Activated naive CD8-positive, alpha-beta T cell treated with anti-CD3 and anti-CD28 coated beads, Interleukin-2, amount 10 ng/mL, durations not matched to agents 7 days and 5 days (primary cell): ENCODE measurements around the gene C7orf33. TPM values are rescaled to one million over a fixed set of nuclear protein-coding genes. Genes with fewer than 3 reads are reported as not detected.

Experiments
- ATAC-seq: fragments of 150-1000 bp; cut with Tn5 transposase; one replicate; pipeline ENCODE4 v1.10.0; 2021; ENCODE audit warnings: low read depth, moderate library complexity
- POLR2A ChIA-PET: fragments of 350-600 bp; sonication (Branson Sonifier 250); formaldehyde crosslinking; loops from one replicate; lab custom pipeline; 2021; ENCODE audit warnings: antibody characterized with exemption; lab: Charles Lee
- DNase-seq: peaks from one replicate; pipeline ENCODE4 v3.0.0; 2021
- H3K27ac Mint-ChIP-seq: one replicate; pipeline ENCODE4 v1.8.0; 2022; ENCODE audit warnings: mild to moderate bottlenecking, mixed read lengths
- H3K27me3 Mint-ChIP-seq: one replicate; pipeline ENCODE4 v1.8.0; 2022; ENCODE audit warnings: mild to moderate bottlenecking, moderate library complexity, mixed read lengths
- H3K36me3 Mint-ChIP-seq: one replicate; pipeline ENCODE4 v1.8.0; 2021; ENCODE audit warnings: mild to moderate bottlenecking, mixed read lengths
- H3K4me1 Mint-ChIP-seq: one replicate; pipeline ENCODE4 v1.8.0; 2021; ENCODE audit warnings: mixed read lengths
- H3K4me3 Mint-ChIP-seq: one replicate; pipeline ENCODE4 v1.8.0; 2022; ENCODE audit warnings: mild to moderate bottlenecking, moderate library complexity, mixed read lengths
- H3K9me3 Mint-ChIP-seq: one replicate; pipeline ENCODE4 v1.8.0; 2021; ENCODE audit warnings: mixed read lengths
- total RNA-seq, 2 experiments: library from RNA; stranded (reverse); gene quantifications; one replicate each; pipeline ENCODE4 v1.2.3, GENCODE V29; 2021

Gene C7orf33
- total RNA-seq, 2 experiments from 2014 or later: not detected

DNA sequence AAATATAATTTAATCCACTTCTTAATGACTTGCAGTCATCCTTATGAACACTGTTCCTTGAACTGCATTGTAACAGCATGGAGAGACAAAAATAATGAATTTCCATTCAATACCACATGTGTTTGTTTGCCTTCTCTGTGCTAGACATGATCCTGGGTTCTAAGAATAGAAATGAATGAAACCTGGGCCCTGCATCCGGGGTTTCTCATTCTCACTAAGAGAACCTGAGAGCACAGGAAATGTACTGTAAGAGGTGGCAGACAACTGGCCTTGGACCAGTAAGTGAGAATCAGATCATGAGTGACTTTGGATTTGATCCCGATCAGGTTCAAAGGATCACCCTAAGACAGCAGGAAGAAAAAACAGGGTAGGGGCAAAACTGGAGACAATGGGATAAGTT is 70.9 kb downstream of the C7orf33 start:
- Mint-ChIP-seq H3K9me3 (no peaks in the 10 kb centered on the region), H3K36me3 (no peaks in the 10 kb centered on the region), H3K27ac (peak overlapping the region; percentile 27), H3K4me3 (no peak overlapping the region), H3K27me3 (peaks cover 12% of the 10 kb centered on the region), H3K4me1 (no peaks in the 10 kb centered on the region)
- peak; percentile 33 for ATAC-seq
- no peak for DNase-seq
- POLR2A ChIA-PET: no interaction called here

GRCh38 chr7:148662646-148663045 is 72.1 kb downstream of the C7orf33 start:
- Mint-ChIP-seq H3K4me1 (no peaks in the 10 kb centered on the region), H3K27me3 (peaks cover 11% of the 10 kb centered on the region), H3K27ac (no peak overlapping the region), H3K4me3 (no peak overlapping the region), H3K9me3 (peaks cover under 1% of the 10 kb centered on the region), H3K36me3 (no peaks in the 10 kb centered on the region)
- POLR2A ChIA-PET: no interaction called here
- ATAC-seq: no peak
- no peak for DNase-seq

- H3K27ac Mint-ChIP-seq: no peak overlapping the region
- ATAC-seq: no peak
- H3K27me3 Mint-ChIP-seq: peaks cover 8% of the 10 kb centered on the region
- DNase-seq: no peak
- POLR2A ChIA-PET: no interaction called here
- peaks cover 2% of the 10 kb centered on the region for H3K36me3 Mint-ChIP-seq
- peaks cover 3% of the 10 kb centered on the region for H3K9me3 Mint-ChIP-seq
- H3K4me3 Mint-ChIP-seq: no peak overlapping the region
- H3K4me1 Mint-ChIP-seq: no peaks in the 10 kb centered on the region
These were observed 73.8 kb downstream of the C7orf33 start for GRCh38 chr7:148664324-148664723.

DNA sequence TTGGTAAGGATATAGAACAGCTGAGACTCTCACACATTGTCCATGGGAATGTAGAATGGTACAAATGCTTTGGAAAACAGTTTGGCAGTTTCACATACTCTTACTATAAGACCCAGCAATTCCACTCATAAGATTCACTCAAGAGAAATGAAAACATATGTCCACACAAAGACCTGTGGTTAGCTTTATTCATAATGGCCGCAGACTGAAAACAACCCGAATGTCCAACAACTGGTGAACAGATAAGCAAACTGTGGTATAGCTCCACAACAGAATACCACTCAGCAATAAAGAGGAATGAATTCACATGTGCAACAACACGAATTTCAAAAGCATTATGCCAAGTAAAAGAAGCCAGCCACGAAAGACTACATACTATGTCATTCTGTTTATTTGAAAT is 74.7 kb downstream of the C7orf33 start:
- H3K36me3 Mint-ChIP-seq: peaks cover 3% of the 10 kb centered on the region
- peaks cover 1% of the 10 kb centered on the region for H3K4me1 Mint-ChIP-seq
- POLR2A ChIA-PET: no interaction called here
- H3K27ac Mint-ChIP-seq: no peak overlapping the region
- H3K9me3 Mint-ChIP-seq: peaks cover 5% of the 10 kb centered on the region
- DNase-seq (no peak), ATAC-seq (no peak)
- H3K4me3 Mint-ChIP-seq: no peak overlapping the region
- H3K27me3 Mint-ChIP-seq: peaks cover 8% of the 10 kb centered on the region

Other genes with a start within 250 kb of the C7orf33 start
- 10 to 100 TPM; 53.1 to 53.8 TPM for gene CUL1, start 108.1 kb downstream of the C7orf33 start, total RNA-seq